Middle frontal gyrus (tissue), 1 donor: Measurements from ENCODE around the gene CRKL.
"Not testable (repeated sequence)": the region's sequence is repeated elsewhere in the genome, so short reads cannot be mapped to it uniquely, and the experiment has no call there.

Experiments
- DNase-seq: peaks from one replicate; pipeline ENCODE4 v3.0.0-alpha.2; 2015; ENCODE audit warnings: low spot score; ENCODE audit errors: extremely low spot score

CRKL gene

GRCh38 chr22:20966883-20967696, 49.9 kb downstream of the CRKL start, which contains the start of gene AIFM3:
Gene AIFM3, plus strand, starts transcription at chr22:20967255. Its CDS starts 690 bp downstream, at chr22:20967945.
- no peak for DNase-seq

DNA sequence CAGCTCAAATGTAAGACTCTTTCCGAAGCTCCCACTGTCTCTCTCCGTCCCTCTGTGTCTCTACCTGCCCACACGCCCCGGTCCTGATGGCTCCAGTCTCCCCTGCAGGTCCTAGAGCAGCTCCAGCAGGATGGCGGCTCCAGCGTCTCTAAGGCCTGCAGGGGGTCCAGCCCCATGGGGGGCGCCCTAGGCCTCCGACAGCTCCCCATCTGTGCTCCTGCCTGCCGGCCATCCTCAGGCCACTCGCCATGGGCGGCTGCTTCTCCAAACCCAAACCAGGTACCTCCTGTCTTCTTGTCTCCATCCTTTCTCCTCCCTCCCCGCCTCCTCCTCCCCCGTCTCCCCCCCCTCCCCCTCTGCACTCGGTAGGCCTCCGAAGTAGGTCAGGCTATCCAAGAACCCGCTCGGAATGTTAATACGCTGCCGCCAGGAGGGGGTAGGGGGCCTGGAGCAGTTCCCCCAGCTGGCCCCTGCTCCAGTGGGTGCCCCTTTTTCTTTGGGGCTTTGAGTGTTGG, 50.5 kb downstream of the CRKL start:
- DNase-seq = no peak

GRCh38 chr22:20968281-20968977, 51.2 kb downstream of the CRKL start:
- no peak for DNase-seq

GRCh38 chr22:20970939-20971657, 53.9 kb downstream of the CRKL start:
- DNase-seq = no peak

GRCh38 chr22:20972014-20972694, 54.9 kb downstream of the CRKL start:
- DNase-seq = not testable (repeated sequence)

DNA sequence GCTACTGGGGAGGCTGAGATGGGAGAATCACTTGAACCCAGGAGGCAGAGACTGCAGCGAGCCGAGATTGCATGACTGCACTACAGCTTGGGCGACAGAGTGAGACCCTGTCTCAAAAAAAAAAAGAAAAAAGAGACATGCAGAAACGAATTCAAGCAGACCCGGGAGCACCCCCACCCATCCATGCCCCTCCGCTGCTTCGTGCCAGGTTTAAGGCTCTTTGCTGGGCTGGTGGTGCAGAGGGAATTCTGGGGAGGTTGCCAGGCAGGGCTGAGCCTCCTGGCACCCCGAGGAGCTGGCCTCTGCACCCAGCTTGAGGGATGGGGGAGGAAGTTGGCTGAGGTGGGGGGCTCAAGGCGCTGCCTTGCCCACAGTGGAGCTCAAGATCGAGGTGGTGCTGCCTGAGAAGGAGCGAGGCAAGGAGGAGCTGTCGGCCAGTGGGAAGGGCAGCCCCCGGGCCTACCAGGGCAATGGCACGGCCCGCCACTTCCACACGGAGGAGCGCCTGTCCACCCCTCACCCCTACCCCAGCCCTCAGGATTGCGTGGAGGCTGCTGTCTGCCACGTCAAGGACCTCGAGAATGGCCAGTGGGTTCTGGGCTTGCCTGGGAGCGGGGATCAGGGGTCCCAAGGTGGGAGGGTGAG, 55.8 kb downstream of the CRKL start:
- no peak for DNase-seq

DNA sequence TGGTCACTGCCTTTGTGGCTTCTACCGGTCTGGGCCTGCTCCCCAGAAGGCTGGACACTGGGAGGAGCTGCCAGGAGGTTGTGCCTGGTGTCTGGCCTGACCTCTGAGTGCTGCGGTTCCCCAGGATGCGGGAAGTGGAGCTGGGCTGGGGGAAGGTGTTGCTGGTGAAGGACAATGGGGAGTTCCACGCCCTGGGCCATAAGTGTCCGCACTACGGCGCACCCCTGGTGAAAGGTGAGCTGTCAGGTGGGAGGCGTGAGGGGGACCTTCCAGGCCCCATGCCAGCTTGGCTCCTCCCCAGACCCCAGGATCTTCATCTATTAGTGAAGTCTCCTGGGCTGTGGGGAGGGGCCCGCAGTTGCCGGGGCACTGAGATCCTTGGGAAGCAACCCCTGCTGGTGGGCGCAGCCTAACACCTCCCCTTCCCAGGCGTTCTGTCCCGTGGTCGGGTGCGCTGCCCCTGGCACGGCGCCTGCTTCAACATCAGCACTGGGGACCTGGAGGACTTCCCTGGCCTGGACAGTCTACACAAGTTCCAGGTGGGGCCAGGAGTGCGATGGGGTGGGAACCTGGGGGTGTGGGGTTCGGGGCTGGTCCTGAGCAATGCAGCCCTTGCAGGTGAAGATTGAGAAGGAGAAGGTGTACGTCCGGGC, 56.6 kb downstream of the CRKL start:
- DNase-seq = no peak

- DNase-seq = no peak
Observed at GRCh38 chr22:20974336-20974955, 57.2 kb downstream of the CRKL start.

DNA sequence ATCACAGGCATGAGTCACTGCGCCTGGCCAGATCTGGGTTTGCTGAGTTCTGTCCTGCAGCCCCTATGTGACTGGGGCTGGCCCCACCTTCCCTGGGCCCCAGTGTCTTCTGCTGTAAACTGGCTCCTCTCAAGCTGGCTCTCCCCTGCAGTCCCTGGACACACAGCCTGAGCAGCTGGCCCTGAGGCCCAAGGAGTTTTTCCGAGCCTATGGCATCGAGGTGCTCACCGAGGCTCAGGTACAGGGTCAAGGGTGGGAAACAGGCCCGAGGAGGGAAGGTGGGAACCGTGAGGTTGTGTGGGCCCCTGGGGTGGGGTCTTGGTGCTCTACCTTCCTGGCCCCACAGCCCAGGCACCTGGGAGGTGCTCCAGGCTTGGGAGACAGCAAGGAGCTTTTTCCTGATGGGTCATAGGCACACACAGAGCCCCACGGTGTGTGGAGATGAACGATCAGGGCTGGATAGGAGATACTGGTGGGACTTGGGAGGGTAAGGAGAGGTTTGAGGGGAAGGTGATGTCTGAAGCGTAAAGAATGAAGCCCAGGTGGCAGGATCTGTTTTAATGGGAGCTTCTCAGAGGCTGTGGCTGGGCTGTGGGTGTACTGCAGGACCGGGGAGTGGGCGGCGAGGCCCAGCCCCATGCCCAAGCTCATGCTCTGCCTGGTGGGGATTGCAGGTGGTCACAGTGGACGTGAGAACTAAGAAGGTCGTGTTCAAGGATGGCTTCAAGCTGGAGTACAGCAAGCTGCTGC, 58.5 kb downstream of the CRKL start:
- no peak for DNase-seq

GRCh38 chr22:20976291-20976877, 59.2 kb downstream of the CRKL start:
- no peak for DNase-seq

- DNase-seq = no peak
Observed at GRCh38 chr22:20977019-20977418, 59.8 kb downstream of the CRKL start.

- DNase-seq = no peak
Observed at GRCh38 chr22:20977516-20978170, 60.4 kb downstream of the CRKL start.

GRCh38 chr22:20978419-20978818, 61.2 kb downstream of the CRKL start:
- DNase-seq = no peak

GRCh38 chr22:20979243-20979809, 62.1 kb downstream of the CRKL start:
- DNase-seq = no peak

DNA sequence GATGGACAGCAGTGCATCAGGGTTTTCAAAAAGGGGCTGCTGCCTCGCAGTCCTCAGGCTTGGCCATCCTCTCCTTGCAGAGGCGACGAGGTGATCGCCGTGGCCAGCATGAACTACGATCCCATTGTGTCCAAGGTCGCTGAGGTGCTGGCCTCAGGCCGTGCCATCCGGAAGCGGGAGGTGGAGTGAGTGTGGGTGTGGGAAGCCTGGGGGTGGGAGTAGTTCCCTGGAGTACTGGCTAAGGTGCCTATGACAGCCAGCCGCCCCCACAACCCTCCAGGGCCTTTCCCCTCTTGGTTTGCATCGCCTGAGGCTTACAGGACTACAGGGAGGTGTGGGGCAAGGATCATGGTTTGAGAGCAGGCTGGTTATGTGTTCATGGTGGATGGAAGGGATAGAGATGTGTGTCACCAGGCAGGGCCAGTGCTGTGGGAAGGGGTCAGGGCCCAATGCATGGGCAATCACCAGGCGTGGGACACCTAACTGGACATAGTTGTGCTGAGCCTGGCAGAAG, 62.8 kb downstream of the CRKL start:
- no peak for DNase-seq

GRCh38 chr22:20980523-20980922, 63.3 kb downstream of the CRKL start:
- DNase-seq = no peak

GRCh38 chr22:20980938-20981722, 63.9 kb downstream of the CRKL start:
- DNase-seq = no peak
